Endometrial microvascular endothelial cells (primary cell): Measurements from ENCODE around the gene APOA1. TPM values are rescaled to one million over a fixed set of nuclear protein-coding genes. Genes with fewer than 3 reads are reported as not detected.

Experiments used
- total RNA-seq: library from RNA; depleted of rRNA; stranded (reverse); fragments of >200 nt; gene quantifications from one replicate; pipeline ENCODE4 v1.2.3, GENCODE V29; 2015; ENCODE audit errors: inconsistent ontology term

The APOA1 gene
- total RNA-seq, 1 donor from 2014 or later = not detected

Other genes starting within 250 kb of the APOA1 start
- gene BUD13, start 64.6 kb downstream of the APOA1 start, total RNA-seq = 16.7 TPM
- gene ZPR1, start 49.6 kb downstream of the APOA1 start, total RNA-seq = 88.6 TPM
- gene APOA5, start 45.7 kb downstream of the APOA1 start, total RNA-seq = not detected
- not detected for gene APOA4, start 14.3 kb downstream of the APOA1 start, total RNA-seq
- gene APOC3, start 7.7 kb downstream of the APOA1 start, total RNA-seq = not detected